Activated T-cell treated with anti-CD3 and anti-CD28 coated beads for 4 hours (primary cell): ENCODE measurements around the gene MS4A5.

Experiments used
- DNase-seq: peaks from one replicate; pipeline ENCODE4 v3.0.0-alpha.2; 2020

The MS4A5 gene

DNA sequence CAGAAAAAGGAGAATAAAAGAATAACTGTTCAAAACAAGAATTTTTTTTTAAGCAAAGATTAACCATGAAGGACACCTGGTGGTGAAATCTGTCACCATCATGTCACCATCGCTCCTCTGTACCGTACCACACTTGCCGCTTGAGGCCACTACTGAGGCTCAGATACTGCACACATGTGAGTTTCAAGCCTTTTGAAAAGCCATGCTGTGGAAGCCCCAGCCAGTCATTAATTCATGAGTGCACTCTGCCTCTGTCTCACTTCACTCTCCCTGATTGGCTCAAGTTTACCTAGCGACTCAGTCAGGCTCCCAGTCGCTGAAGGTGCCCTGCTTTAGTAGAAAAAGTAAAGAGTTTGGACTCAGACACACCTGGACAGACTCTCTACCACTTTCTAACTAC lies 56.6 kb downstream of the MS4A5 start:
- DNase-seq: no peak

DNA sequence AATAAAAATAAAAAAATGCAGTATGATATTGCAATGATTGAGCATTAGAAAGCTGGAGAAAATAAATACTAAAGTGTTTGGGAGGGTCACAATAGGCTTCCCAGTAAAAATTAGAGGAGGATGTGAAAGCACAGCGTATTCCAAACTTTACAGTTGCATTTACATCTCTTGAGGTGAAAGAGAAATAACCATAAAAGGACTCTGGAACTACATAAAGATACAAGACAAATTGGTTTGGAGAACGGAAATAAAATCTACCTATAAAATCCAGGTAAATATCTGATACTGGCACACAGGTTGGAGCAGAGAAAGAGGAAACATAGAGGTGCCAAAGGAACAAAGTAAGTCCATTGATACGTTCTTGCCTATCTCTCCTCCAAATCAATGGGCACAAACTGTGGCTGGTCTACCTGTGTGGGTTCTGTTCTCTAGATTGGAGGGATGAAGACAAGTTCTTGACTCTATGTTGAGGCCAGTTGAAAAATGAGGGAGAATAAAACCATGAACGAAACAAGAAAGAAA lies 63.2 kb downstream of the MS4A5 start, which contains the start of gene MS4A12:
TSS of gene MS4A12 (plus strand) at position 291 of the 522 bp plus-strand sequence. CDS start 4,541 bp downstream, outside the sequence.
- no peak for DNase-seq

DNA sequence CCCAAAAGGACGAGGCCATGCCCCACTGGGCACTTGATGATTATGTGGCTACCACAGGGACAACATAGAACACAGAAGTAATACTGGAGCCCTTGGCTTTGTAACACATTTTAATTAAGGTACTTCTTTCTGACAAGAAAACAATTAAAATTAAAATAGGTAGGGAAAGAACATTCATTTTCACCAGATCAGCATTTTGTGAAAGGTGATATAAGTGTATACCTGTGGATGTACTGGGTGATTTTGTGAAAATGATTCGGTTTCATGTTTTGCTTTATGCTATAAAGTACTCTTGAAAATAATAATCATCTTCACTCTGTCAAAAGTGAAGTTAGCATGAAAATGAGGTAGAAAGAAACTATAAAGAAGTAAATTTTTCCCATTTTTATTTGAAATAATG lies 64.1 kb downstream of the MS4A5 start:
- no peak for DNase-seq
